Lower leg skin (tissue), 4 donors: ENCODE results near the gene GNL3L. TPM values are rescaled to one million over a fixed set of nuclear protein-coding genes. Genes with fewer than 3 reads are reported as not detected.
"Not testable (repeated sequence)": the region's sequence is repeated elsewhere in the genome, so short reads cannot be mapped to it uniquely, and the experiment has no call there.

ENCODE experiments used
- DNase-seq, 2 donors: peaks; one replicate each; pipeline ENCODE4 v3.0.0-alpha.2; 2019; ENCODE audit warnings: low spot score in 2 of 2
- H3K4me3 ChIP-seq: fragments of 200-600 bp; sonication (generic); 2 replicates; pipeline ENCODE4 v1.5.1; 2017; ENCODE audit warnings: mild to moderate bottlenecking, low read depth; ENCODE audit not compliant: poor library complexity, severe bottlenecking
- POLR2A ChIP-seq, 2 donors: fragments of 450-650 bp; IDR thresholded peaks; one replicate each; pipeline ENCODE4 v1.6.1; 2016 to 2017; ENCODE audit warnings: antibody characterized with exemption in 2 of 2, mild to moderate bottlenecking in 1 of 2, moderate library complexity in 1 of 2
- WGBS, 2 donors: methylation state at CpG; one replicate each; pipeline ENCODE4 v1.1.5; 2018; 5-methylcytosine and 5-hydroxymethylcytosine counted together
- intact Hi-C: fragments of 100-400 bp; cut with DNase I; formaldehyde crosslinking; loops from one replicate; pipeline ENCODE4 v1.15.0; 2023; ENCODE audit warnings: low total_unique reads
- total RNA-seq, 4 donors: library from RNA; depleted of rRNA; stranded (reverse); fragments of >200 nt; gene quantifications; one replicate each; pipeline ENCODE4 v1.1.0, GENCODE V29; 2016
- TF ChIP-seq, protein P1 (sequence below), 3 donors: fragments of 450-650 bp; IDR thresholded peaks; one replicate each; pipeline ENCODE4 v1.5.1; 2016; ENCODE audit warnings: antibody characterized with exemption in 3 of 3, mild to moderate bottlenecking in 3 of 3, moderate library complexity in 2 of 3

The GNL3L gene
- total RNA-seq, 4 donors from 2014 or later, result 22.6 to 32.1 (median 28.0) TPM

DNA sequence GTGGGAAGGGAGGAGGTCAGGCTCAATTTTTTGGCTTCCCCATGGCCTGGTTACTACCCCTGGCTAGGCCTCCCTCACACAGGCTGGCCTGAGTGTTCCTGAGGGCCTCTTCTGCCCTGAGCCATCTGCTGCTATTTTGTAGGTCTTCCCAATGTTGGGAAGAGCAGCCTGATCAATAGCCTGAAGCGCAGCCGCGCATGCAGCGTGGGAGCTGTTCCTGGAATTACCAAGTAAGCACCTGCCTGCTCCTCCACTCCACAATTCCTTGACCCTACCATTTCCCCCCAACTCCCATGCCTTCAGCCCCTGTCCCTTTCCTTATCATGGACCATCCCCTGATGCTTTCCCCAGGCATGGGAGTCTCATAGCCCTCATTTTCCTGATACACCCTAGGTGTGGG, 20.8 kb downstream of the GNL3L start:
- TF ChIP-seq, protein P1, sequence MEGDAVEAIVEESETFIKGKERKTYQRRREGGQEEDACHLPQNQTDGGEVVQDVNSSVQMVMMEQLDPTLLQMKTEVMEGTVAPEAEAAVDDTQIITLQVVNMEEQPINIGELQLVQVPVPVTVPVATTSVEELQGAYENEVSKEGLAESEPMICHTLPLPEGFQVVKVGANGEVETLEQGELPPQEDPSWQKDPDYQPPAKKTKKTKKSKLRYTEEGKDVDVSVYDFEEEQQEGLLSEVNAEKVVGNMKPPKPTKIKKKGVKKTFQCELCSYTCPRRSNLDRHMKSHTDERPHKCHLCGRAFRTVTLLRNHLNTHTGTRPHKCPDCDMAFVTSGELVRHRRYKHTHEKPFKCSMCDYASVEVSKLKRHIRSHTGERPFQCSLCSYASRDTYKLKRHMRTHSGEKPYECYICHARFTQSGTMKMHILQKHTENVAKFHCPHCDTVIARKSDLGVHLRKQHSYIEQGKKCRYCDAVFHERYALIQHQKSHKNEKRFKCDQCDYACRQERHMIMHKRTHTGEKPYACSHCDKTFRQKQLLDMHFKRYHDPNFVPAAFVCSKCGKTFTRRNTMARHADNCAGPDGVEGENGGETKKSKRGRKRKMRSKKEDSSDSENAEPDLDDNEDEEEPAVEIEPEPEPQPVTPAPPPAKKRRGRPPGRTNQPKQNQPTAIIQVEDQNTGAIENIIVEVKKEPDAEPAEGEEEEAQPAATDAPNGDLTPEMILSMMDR (IDR thresholded peaks at IDR 0.05), result no peak
- no peak for TF ChIP-seq POLR2A (IDR thresholded peaks at IDR 0.05)
- 95 to 100% methylated on average over 4 of the region's 4 CpGs for WGBS, 2 donors
- no peak overlapping the region for H3K4me3 ChIP-seq
- intact Hi-C loops, result no loop called here
- DNase-seq, result peak in 1 of 2 donors; percentile 72

DNA sequence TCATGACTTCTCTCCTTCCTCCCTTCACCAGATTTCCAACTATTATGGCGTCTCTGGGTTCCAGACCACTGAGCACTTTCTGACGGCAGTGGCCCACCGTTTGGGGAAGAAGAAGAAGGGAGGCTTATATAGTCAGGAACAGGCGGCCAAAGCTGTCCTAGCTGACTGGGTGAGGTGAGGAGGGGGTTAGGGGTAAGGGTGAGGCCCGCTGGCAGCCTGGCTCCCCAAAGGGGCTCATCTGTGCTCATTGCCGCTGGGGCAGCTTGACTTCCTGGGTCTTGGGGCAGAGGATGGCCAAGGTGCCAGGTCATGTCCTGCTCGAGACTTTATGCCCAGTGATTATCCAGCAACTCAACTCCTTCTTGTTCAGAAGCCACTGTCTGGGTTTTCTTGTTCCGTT, 21.8 kb downstream of the GNL3L start:
- H3K4me3 ChIP-seq, result no peak overlapping the region
- DNase-seq, result peak in 1 of 2 donors; percentile 66
- WGBS, 2 donors, result 88 to 92% methylated on average over 6 to 8 of the region's 8 CpGs
- intact Hi-C loops, result no loop called here
- TF ChIP-seq POLR2A (IDR thresholded peaks at IDR 0.05), result no peak

DNA sequence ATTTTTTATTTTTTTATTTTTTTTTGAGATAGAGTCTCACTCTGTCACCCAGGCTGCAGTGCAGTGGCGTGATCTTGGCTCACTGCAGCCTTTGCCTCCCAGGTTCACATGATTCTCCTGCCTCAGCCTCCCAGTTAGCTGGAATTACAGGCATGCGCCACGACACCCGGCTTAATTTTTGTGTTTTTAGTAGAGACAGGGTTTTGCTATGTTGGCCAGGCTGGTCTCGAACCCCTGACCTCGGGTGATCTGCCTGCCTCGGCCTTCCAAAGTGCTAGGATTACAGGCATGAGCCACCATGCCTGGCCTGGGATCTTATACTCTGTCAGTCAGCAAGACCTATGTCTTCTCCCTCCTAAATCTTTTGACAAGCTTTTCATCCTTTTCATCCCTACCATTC, 25.0 kb downstream of the GNL3L start:
- intact Hi-C loops, H3K4me3 ChIP-seq: not testable (repeated sequence)
- WGBS, 2 donors, result 85 to 99% methylated on average over 7 of the region's 7 CpGs
- DNase-seq, result peak in 1 of 2 donors; percentile 53

DNA sequence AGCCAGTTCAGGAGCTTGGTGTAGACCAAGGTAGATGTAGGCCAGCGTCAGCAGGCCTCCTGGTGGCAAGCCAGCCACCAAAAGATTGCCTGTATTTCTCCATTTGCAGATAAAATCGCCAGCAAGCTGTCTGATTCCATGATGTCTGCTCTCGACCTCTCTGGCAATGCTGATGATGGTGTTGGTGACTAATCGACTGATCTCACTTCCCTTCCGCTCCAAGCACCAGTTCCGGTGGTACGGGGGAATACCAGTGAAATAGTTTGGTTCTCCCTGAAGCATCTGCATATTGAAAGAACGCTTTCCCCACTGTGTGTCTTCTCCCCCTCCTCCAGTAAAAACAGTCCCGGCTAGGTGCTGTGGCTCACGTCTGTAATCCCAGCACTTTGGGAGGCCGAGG, 30.4 kb downstream of the GNL3L start:
- WGBS, 2 donors, result 86 to 98% methylated on average over 10 to 11 of the region's 11 CpGs
- TF ChIP-seq, protein P1 (IDR thresholded peaks at IDR 0.05), result no peak
- TF ChIP-seq POLR2A (IDR thresholded peaks at IDR 0.05), result no peak
- peak in 1 of 2 donors; percentile 17 for DNase-seq
- no peak overlapping the region for H3K4me3 ChIP-seq
- intact Hi-C loops, result no loop called here

DNA sequence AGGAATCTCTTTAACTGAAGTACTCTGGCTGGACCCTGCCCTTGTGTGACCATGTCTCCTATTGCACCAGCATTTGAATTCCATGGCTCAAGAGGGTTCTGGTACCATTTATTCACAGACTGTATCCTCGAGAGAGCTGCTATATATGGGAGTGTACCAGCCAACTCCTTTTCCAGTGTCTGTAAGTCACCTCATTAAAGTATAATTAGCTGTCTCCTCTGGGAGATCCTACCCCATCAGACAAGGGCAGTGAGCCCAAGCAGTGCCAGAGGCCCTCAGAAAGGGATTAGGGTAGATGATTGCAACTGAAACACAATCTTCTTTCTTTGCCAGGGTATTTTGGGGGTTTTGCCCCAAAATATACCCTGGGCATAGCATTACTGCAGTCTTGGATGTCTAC, 31.6 kb downstream of the GNL3L start:
- intact Hi-C loops, result no loop called here
- no peak overlapping the region for H3K4me3 ChIP-seq
- 63 to 100% methylated on average over 1 of the region's 1 CpG for WGBS, 2 donors
- TF ChIP-seq, protein P1 (IDR thresholded peaks at IDR 0.05), result no peak
- TF ChIP-seq POLR2A (IDR thresholded peaks at IDR 0.05), result no peak
- DNase-seq, result no peak

DNA sequence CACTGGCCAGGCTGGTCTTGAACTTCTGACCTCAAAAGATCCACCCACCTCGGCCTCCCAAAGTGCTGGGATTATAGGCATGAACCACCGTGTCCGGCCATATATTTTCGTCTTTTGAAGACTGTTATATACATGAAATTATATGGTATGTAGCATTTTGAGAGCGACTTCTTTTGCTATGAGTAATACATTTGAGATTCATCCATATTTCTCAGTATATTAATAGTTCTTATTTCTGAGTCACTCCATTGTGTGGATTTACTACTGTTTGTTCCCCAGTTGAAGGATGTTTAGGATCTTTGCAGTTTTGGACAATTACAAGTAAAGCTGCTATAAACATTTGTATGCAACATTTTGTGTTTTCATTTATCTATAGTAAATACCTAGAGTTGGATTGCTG, 34.9 kb downstream of the GNL3L start:
- 71 to 72% methylated on average over 5 of the region's 5 CpGs for WGBS, 2 donors

DNA sequence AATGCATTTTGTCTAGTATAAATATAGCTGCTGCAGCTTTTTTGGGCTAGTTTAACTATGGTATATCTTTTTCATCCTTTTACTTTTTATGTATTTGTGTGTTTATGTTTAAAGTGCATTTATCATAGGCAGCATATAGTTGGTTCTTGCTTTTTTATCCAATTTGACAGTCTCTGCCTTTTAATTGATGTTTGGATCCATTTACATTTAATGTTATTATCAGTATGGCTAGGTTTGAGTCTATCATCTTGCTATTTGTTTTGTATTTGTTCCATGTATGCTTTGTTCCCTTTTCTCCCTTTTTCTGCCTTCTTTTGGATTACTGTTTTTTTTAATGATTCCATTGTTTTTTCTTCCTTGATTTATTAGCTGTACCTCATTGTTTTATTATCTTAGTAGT, 40.3 kb downstream of the GNL3L start:
- no peak overlapping the region for H3K4me3 ChIP-seq

More for the DNA sequence above, 34.9 kb downstream of the GNL3L start:
- DNase-seq, result no peak
- intact Hi-C loops, result no loop called here
- no peak overlapping the region for H3K4me3 ChIP-seq
- TF ChIP-seq, protein P1 (IDR thresholded peaks at IDR 0.05), result no peak
- no peak for TF ChIP-seq POLR2A (IDR thresholded peaks at IDR 0.05)

DNA sequence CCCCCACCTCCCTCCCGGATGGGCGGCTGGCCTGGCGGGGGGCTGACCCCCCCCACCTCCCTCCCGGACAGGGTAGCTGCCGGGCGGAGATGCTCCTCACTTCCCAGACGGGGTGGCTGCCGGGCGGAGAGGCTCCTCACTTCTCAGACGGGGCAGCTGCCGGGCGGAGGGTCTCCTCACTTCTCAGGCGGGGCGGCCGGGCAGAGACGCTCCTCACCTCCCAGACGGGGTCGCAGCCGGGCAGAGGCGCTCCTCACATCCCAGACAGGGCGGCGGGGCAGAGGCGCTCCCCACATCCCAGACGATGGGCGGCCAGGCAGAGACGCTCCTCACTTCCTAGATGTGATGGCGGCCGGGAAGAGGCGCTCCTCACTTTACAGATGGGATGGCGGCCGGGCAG, 42.6 kb downstream of the GNL3L start:
- H3K4me3 ChIP-seq, intact Hi-C loops: not testable (repeated sequence)
- DNase-seq, result peak in 1 of 2 donors; percentile 72
- WGBS, 2 donors, result 94 to 100% methylated on average over 4 to 23 of the region's 31 CpGs

More for the DNA sequence above, 40.3 kb downstream of the GNL3L start:
- TF ChIP-seq POLR2A (IDR thresholded peaks at IDR 0.05), result no peak
- TF ChIP-seq, protein P1 (IDR thresholded peaks at IDR 0.05), result no peak
- no peak for DNase-seq
- intact Hi-C loops, result no loop called here
